Peyer's patch (tissue), 4 donors: ENCODE data around the gene SLC25A30. TPM values are rescaled to one million over a fixed set of nuclear protein-coding genes. Genes with fewer than 3 reads are reported as not detected.

Source experiments
- DNase-seq, 3 donors: peaks; one replicate each; pipeline ENCODE4 v3.0.0-alpha.2; 2017 to 2019
- H3K27ac ChIP-seq, 4 donors: fragments of 200-600 bp; sonication (generic); one replicate each; pipeline ENCODE4 v1.5.1; 2016 to 2019
- H3K27me3 ChIP-seq, 2 donors: fragments of 200-600 bp; sonication (generic); one replicate each; pipeline ENCODE4 v1.5.1; 2019
- H3K36me3 ChIP-seq, 3 donors: fragments of 200-600 bp; sonication (generic); one replicate each; pipeline ENCODE4 v1.5.1; 2016 to 2019
- H3K4me1 ChIP-seq, 4 donors: fragments of 200-600 bp; sonication (generic); one replicate each; pipeline ENCODE4 v1.5.1; 2016 to 2019
- H3K4me3 ChIP-seq, 4 donors: fragments of 200-600 bp; sonication (generic); 1 replicate in 3 of 4; 2 replicates in 1 of 4; pipeline ENCODE4 v1.5.1; 2016 to 2019; ENCODE audit warnings: mild to moderate bottlenecking in 1 of 4
- H3K9me3 ChIP-seq, 4 donors: fragments of 200-600 bp; sonication (generic); one replicate each; pipeline ENCODE4 v1.5.1; 2016 to 2019; ENCODE audit warnings: mild to moderate bottlenecking in 1 of 4
- POLR2A ChIP-seq, 2 donors: fragments of 450-650 bp; IDR thresholded peaks; one replicate each; pipeline ENCODE4 v1.5.1; 2017; ENCODE audit warnings: antibody characterized with exemption in 2 of 2, mild to moderate bottlenecking in 2 of 2, moderate library complexity in 2 of 2
- total RNA-seq, 4 donors: library from RNA; depleted of rRNA; stranded (reverse); fragments of >200 nt; gene quantifications; one replicate each; pipeline ENCODE4 v1.1.0, GENCODE V29; 2016
- TF ChIP-seq, protein P1 (sequence below), 6 experiments: fragments of 450-650 bp in 4 of 6; fragments of 200-600 bp in 2 of 6; sonication (generic) in 1 of 6; IDR thresholded peaks; one replicate each; pipeline ENCODE4 v1.5.1; 2017 to 2019; ENCODE audit warnings: antibody characterized with exemption in 6 of 6, mild to moderate bottlenecking in 3 of 6, moderate library complexity in 1 of 6

The SLC25A30 gene
- total RNA-seq, 4 donors from 2014 or later: 5.5 to 16.5 (median 8.8) TPM

DNA sequence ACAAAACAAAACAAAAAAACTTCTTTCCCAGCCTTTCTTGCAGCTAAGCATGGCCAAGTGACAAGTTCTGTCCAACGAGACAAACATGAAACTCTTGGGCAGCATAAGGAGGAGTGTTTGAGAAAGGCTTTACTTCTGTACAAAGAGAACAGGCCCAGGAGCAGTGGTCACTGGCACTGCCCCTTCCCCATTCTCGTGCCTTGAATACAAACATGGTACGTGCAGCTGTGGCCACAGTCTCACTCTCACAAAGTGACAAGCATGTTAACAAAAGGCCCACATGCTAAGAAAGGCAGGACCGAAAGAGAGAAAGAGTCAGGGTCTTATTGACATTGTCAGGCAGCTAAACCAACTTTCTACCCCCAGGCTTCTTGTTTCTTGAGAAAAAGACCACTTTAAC, 19.8 kb upstream of the SLC25A30 start:
- Histone ChIP-seq H3K27me3 (no peaks in the 10 kb centered on the region), H3K4me3 (no peak overlapping the region), H3K4me1 (peaks cover 0 to 12% (median 0%) of the 10 kb centered on the region in 4 donors), H3K9me3 (no peaks in the 10 kb centered on the region), H3K36me3 (no peaks in the 10 kb centered on the region), H3K27ac (no peak overlapping the region)
- no peak for DNase-seq
- TF ChIP-seq, protein P1, sequence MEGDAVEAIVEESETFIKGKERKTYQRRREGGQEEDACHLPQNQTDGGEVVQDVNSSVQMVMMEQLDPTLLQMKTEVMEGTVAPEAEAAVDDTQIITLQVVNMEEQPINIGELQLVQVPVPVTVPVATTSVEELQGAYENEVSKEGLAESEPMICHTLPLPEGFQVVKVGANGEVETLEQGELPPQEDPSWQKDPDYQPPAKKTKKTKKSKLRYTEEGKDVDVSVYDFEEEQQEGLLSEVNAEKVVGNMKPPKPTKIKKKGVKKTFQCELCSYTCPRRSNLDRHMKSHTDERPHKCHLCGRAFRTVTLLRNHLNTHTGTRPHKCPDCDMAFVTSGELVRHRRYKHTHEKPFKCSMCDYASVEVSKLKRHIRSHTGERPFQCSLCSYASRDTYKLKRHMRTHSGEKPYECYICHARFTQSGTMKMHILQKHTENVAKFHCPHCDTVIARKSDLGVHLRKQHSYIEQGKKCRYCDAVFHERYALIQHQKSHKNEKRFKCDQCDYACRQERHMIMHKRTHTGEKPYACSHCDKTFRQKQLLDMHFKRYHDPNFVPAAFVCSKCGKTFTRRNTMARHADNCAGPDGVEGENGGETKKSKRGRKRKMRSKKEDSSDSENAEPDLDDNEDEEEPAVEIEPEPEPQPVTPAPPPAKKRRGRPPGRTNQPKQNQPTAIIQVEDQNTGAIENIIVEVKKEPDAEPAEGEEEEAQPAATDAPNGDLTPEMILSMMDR (IDR thresholded peaks at IDR 0.05): no peak
- TF ChIP-seq POLR2A (IDR thresholded peaks at IDR 0.05): no peak

DNA sequence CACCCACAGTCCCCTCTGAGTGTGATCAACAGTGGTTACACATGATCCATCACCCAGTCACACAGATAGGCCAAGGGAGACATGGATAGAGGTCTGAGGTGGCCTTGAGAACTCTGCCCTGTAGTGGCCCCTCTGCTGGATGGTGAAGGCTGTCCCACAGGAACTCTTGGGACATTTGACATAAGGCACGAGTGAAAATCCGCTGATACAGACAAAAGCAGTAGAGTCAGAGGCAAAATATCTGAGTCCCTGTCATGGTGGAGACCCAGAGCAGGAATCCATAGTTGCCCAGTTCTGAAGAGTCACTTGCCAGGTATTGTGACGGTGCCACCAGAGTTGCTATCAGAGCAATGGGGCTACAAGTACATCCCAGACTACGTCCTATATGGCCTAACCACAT, 18.8 kb upstream of the SLC25A30 start:
- TF ChIP-seq POLR2A (IDR thresholded peaks at IDR 0.05): no peak
- TF ChIP-seq, protein P1 (IDR thresholded peaks at IDR 0.05): no peak
- H3K27me3 ChIP-seq: no peaks in the 10 kb centered on the region

DNA sequence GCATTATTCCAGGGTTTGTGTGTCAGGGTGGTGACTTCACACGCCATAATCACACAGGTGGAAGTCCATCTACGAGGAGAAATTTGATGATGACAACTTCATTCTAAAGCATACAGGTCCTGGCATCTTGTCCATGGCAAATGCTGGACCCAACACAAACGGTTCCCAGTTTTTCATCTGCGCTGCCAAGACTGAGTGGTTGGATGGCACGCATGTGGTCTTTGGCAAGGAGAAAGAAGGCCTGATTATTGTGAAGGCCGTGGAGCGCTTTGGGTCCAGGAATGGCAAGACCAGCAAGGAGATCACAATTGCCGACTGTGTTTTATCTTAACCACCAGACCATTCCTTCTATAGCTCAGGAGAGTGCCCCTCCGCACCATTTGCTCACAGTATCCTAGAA, 18.2 kb upstream of the SLC25A30 start:
- Histone ChIP-seq H3K36me3 (no peaks in the 10 kb centered on the region), H3K9me3 (no peaks in the 10 kb centered on the region)
- TF ChIP-seq, protein P1 (IDR thresholded peaks at IDR 0.05): no peak
- no peak for TF ChIP-seq POLR2A (IDR thresholded peaks at IDR 0.05)

More for the DNA sequence above, 18.8 kb upstream of the SLC25A30 start:
- no peaks in the 10 kb centered on the region for H3K9me3 ChIP-seq
- no peaks in the 10 kb centered on the region for H3K36me3 ChIP-seq
- no peak for DNase-seq
- H3K27ac ChIP-seq: no peak overlapping the region
- H3K4me1 ChIP-seq: peaks cover 0 to 9% (median 0%) of the 10 kb centered on the region in 4 donors
- no peak overlapping the region for H3K4me3 ChIP-seq

GRCh38 chr13:45434556-45435371, 16.6 kb upstream of the SLC25A30 start:
- peak in 1 of 3 donors; percentile 40 for DNase-seq
- no peaks in the 10 kb centered on the region for H3K27me3 ChIP-seq
- H3K4me1 ChIP-seq: peaks cover 0 to 3% (median 0%) of the 10 kb centered on the region in 4 donors
- no peak overlapping the region for H3K4me3 ChIP-seq
- no peak for TF ChIP-seq POLR2A (IDR thresholded peaks at IDR 0.05)
- TF ChIP-seq, protein P1 (IDR thresholded peaks at IDR 0.05): no peak
- no peaks in the 10 kb centered on the region for H3K36me3 ChIP-seq
- H3K9me3 ChIP-seq: no peaks in the 10 kb centered on the region
- H3K27ac ChIP-seq: peak overlapping the region in 1 of 4 donors; percentile 64

More for the DNA sequence above, 18.2 kb upstream of the SLC25A30 start:
- Histone ChIP-seq H3K27ac (no peak overlapping the region), H3K27me3 (no peaks in the 10 kb centered on the region), H3K4me1 (peaks cover 0 to 3% (median 0%) of the 10 kb centered on the region in 4 donors), H3K4me3 (no peak overlapping the region)
- no peak for DNase-seq

- no peak for TF ChIP-seq POLR2A (IDR thresholded peaks at IDR 0.05)
- TF ChIP-seq, protein P1 (IDR thresholded peaks at IDR 0.05): no peak
- Histone ChIP-seq H3K4me1 (peaks cover 0 to 3% (median 0%) of the 10 kb centered on the region in 4 donors), H3K9me3 (no peaks in the 10 kb centered on the region), H3K27me3 (no peaks in the 10 kb centered on the region), H3K27ac (peak overlapping the region in 1 of 4 donors; percentile 34), H3K36me3 (no peaks in the 10 kb centered on the region), H3K4me3 (no peak overlapping the region)
- DNase-seq: no peak
These were observed 15.2 kb upstream of the SLC25A30 start for GRCh38 chr13:45433381-45433790.
